H1 (cell line): Measurements from ENCODE around the gene GBE1. TPM values are rescaled to one million over a fixed set of nuclear protein-coding genes. Genes with fewer than 3 reads are reported as not detected.

ENCODE experiments used
- CTCF ChIA-PET: fragments of 300-600 bp; sonication (Branson Sonifier 250); formaldehyde crosslinking; loops from one replicate; lab custom pipeline; 2021; ENCODE audit not compliant: partially characterized antibody; lab: Charles Lee
- POLR2A ChIA-PET: fragments of 300-600 bp; sonication (Branson Sonifier 250); formaldehyde crosslinking; loops from one replicate; lab custom pipeline; 2021; ENCODE audit warnings: inconsistent platforms; ENCODE audit not compliant: partially characterized antibody; lab: Charles Lee
- DNase-seq, 2 experiments: peaks; one replicate each; pipeline versions ENCODE4 v3.0.0 to v3.0.0-alpha.2; 2010 to 2022; ENCODE audit warnings: low spot score in 2 of 2, low read depth in 1 of 2, mixed read lengths in 1 of 2
- FAIRE-seq: peaks from 2 replicates; lab custom pipeline; 2011; peaks lifted over from hg19 to GRCh38; lab: Jason Lieb, UNC
- H2AFZ ChIP-seq: 2 replicates; pipeline ENCODE4 v1.8.1; 2012; ENCODE audit warnings: low read length, inconsistent platforms
- H2AK5ac ChIP-seq: 2 replicates; pipeline ENCODE4 v1.6.1; 2013; ENCODE audit warnings: low read depth, low read length
- H2BK120ac ChIP-seq: replicated peaks from 2 replicates; pipeline ENCODE3; 2013; ENCODE audit warnings: low read depth, low read length, inconsistent platforms
- H2BK12ac ChIP-seq: 2 replicates; pipeline ENCODE4 v1.6.1; 2013; ENCODE audit warnings: low read depth, low read length
- H2BK15ac ChIP-seq: 2 replicates; pipeline ENCODE4 v1.6.1; 2013; ENCODE audit warnings: low read length
- H2BK20ac ChIP-seq: 2 replicates; pipeline ENCODE4 v1.6.1; 2013; ENCODE audit warnings: low read length
- H2BK5ac ChIP-seq: 2 replicates; pipeline ENCODE4 v1.6.1; 2013; ENCODE audit warnings: low read depth, low read length
- H3K14ac ChIP-seq: 2 replicates; pipeline ENCODE4 v1.6.1; 2013; ENCODE audit warnings: inconsistent platforms; ENCODE audit not compliant: insufficient read length
- H3K18ac ChIP-seq: 2 replicates; pipeline ENCODE4 v1.6.1; 2013; ENCODE audit warnings: low read length; ENCODE audit errors: extremely low read depth
- H3K23ac ChIP-seq: 2 replicates; pipeline ENCODE4 v1.6.1; 2013; ENCODE audit warnings: inconsistent platforms; ENCODE audit not compliant: insufficient read length
- H3K23me2 ChIP-seq: 2 replicates; pipeline ENCODE4 v1.6.1; 2013; ENCODE audit warnings: low read depth, low read length
- H3K27ac ChIP-seq: 2 replicates; pipeline ENCODE4 v1.6.1; 2011; ENCODE audit warnings: low read depth, low read length, inconsistent platforms
- H3K27me3 ChIP-seq, 4 experiments: replicated peaks in 1 of 4; 1 replicate in 1 of 4; 2 replicates in 3 of 4; pipeline versions ENCODE4 v1.6.1 to v1.8.1; 2011 to 2013; ENCODE audit warnings: low read length in 3 of 4, mild to moderate bottlenecking in 3 of 4, inconsistent platforms in 2 of 4, mixed read lengths in 2 of 4, moderate library complexity in 1 of 4; ENCODE audit not compliant: control insufficient read depth in 3 of 4, insufficient read depth in 3 of 4; ENCODE audit errors: extremely low read depth in 1 of 4
- H3K36me3 ChIP-seq, 4 experiments: 2 replicates each; pipeline versions ENCODE4 v1.6.1 to v1.8.1; 2011 to 2013; ENCODE audit warnings: mild to moderate bottlenecking in 4 of 4, low read length in 3 of 4, moderate library complexity in 2 of 4, control low read depth in 1 of 4, inconsistent platforms in 1 of 4; ENCODE audit not compliant: insufficient read depth in 4 of 4, control insufficient read depth in 2 of 4
- H3K4ac ChIP-seq: replicated peaks from 2 replicates; pipeline ENCODE3; 2013; ENCODE audit warnings: low read length, low read depth, mixed read lengths, inconsistent platforms; ENCODE audit not compliant: insufficient read length
- H3K4me1 ChIP-seq, 4 experiments: replicated peaks in 1 of 4; 1 replicate in 1 of 4; 2 replicates in 3 of 4; pipeline versions ENCODE4 v1.6.1 to v1.8.1; 2011 to 2013; ENCODE audit warnings: low read length in 3 of 4, inconsistent platforms in 2 of 4, mixed read lengths in 1 of 4; ENCODE audit not compliant: insufficient read depth in 4 of 4, control insufficient read depth in 3 of 4
- H3K4me2 ChIP-seq, 2 experiments: 2 replicates each; pipeline versions ENCODE4 v1.6.1 to v1.8.1; 2011 to 2013; ENCODE audit warnings: low read depth in 2 of 2, low read length in 2 of 2, control low read depth in 1 of 2, inconsistent platforms in 1 of 2, mild to moderate bottlenecking in 1 of 2; ENCODE audit not compliant: insufficient read depth in 1 of 2
- H3K4me3 ChIP-seq, 4 experiments: fragments of 200-600, 300-600 bp in 1 of 4; sonication (generic), shearing (Covaris generic), sonication (Bioruptor Twin) in 1 of 4; 2 replicates each; pipeline versions ENCODE4 v1.5.1 to v1.8.1; 2011 to 2016; ENCODE audit warnings: low read length in 4 of 4, low read depth in 3 of 4, control low read depth in 2 of 4, inconsistent platforms in 2 of 4, mild to moderate bottlenecking in 2 of 4, mixed read lengths in 1 of 4, moderate library complexity in 1 of 4; ENCODE audit not compliant: insufficient read depth in 2 of 4; ENCODE audit errors: extremely low read depth in 1 of 4
- H3K56ac ChIP-seq: replicated peaks from 2 replicates; pipeline ENCODE3; 2013; ENCODE audit warnings: low read depth, mild to moderate bottlenecking, mixed read lengths, low read length, inconsistent platforms; ENCODE audit not compliant: insufficient read length
- H3K79me1 ChIP-seq: 2 replicates; pipeline ENCODE4 v1.6.1; 2013; ENCODE audit warnings: low read depth, low read length, control low read depth
- H3K79me2 ChIP-seq, 2 experiments: 2 replicates each; pipeline versions ENCODE4 v1.6.1 to v1.8.1; 2012 to 2013; ENCODE audit warnings: low read length in 2 of 2, mild to moderate bottlenecking in 2 of 2, inconsistent platforms in 1 of 2; ENCODE audit not compliant: insufficient read depth in 2 of 2, control insufficient read depth in 1 of 2
- H3K9ac ChIP-seq, 4 experiments: replicated peaks in 1 of 4; 1 replicate in 1 of 4; 2 replicates in 3 of 4; pipeline versions ENCODE4 v1.6.1 to v1.8.1; 2011 to 2013; ENCODE audit warnings: low read depth in 3 of 4, low read length in 3 of 4, control low read depth in 2 of 4, mild to moderate bottlenecking in 2 of 4, moderate library complexity in 2 of 4, inconsistent platforms in 1 of 4; ENCODE audit errors: extremely low read depth in 1 of 4
- H3K9me3 ChIP-seq, 2 experiments: 2 replicates each; pipeline versions ENCODE4 v1.6.1 to v1.8.1; 2012 to 2013; ENCODE audit warnings: mild to moderate bottlenecking in 2 of 2, moderate library complexity in 2 of 2, control low read depth in 1 of 2, inconsistent platforms in 1 of 2, low read depth in 1 of 2, low read length in 1 of 2, mixed read lengths in 1 of 2; ENCODE audit not compliant: insufficient read depth in 2 of 2
- H4K20me1 ChIP-seq, 2 experiments: replicated peaks in 1 of 2; 2 replicates each; pipeline versions ENCODE3 to v1.8.1; 2011 to 2013; ENCODE audit warnings: inconsistent platforms in 2 of 2, low read length in 2 of 2, mild to moderate bottlenecking in 1 of 2; ENCODE audit not compliant: insufficient read depth in 2 of 2, control insufficient read depth in 1 of 2
- H4K5ac ChIP-seq: 2 replicates; pipeline ENCODE4 v1.6.1; 2013; ENCODE audit warnings: low read length, low read depth, mixed read lengths, inconsistent platforms; ENCODE audit not compliant: insufficient read length
- H4K8ac ChIP-seq: 2 replicates; pipeline ENCODE4 v1.8.0; 2013; ENCODE audit warnings: mild to moderate bottlenecking, moderate library complexity, low read length, inconsistent platforms; ENCODE audit not compliant: insufficient read depth; ENCODE audit errors: extremely low read depth
- H4K91ac ChIP-seq: replicated peaks from 2 replicates; pipeline ENCODE3; 2013; ENCODE audit warnings: low read length, mixed read lengths, inconsistent platforms; ENCODE audit not compliant: insufficient read length
- JUND ChIP-seq: IDR thresholded peaks from 2 replicates; pipeline ENCODE4 v1.6.1; 2011; ENCODE audit warnings: mild to moderate bottlenecking, improper control_type of control experiment, low read length
- MAFK ChIP-seq: IDR thresholded peaks from 2 replicates; pipeline ENCODE4 v1.6.1; 2012; ENCODE audit warnings: low read depth, mild to moderate bottlenecking, improper control_type of control experiment, low read length
- NANOG ChIP-seq: IDR thresholded peaks from 2 replicates; pipeline ENCODE4 v1.6.1; 2011; ENCODE audit warnings: low read length, low read depth, mild to moderate bottlenecking, inconsistent platforms; ENCODE audit not compliant: insufficient read depth, poor library complexity, severe bottlenecking
- SRF ChIP-seq: IDR thresholded peaks from 2 replicates; pipeline ENCODE4 v1.6.1; 2011; ENCODE audit warnings: mild to moderate bottlenecking, low read depth, low read length, moderate library complexity
- WGBS, 2 experiments: shearing (Covaris generic) in 1 of 2; methylation state at CpG; one replicate each; pipeline versions ENCODE4 v1.1.6 to v1.1.7; 2013 to 2015; ENCODE audit warnings: low lambda C conversion rate in 2 of 2, mixed read lengths in 2 of 2, inconsistent platforms in 1 of 2, low coverage in 1 of 2, missing lambda C conversion rate in 1 of 2; ENCODE audit not compliant: insufficient replicate concordance in 2 of 2, insufficient coverage in 1 of 2, insufficient read length in 1 of 2; ENCODE audit errors: extremely low coverage in 1 of 2, missing lambda C conversion rate in 1 of 2; 5-methylcytosine and 5-hydroxymethylcytosine counted together
- polyA plus RNA-seq, 7 experiments: library from polyadenylated mRNA; depleted of rRNA in 3 of 7; stranded (reverse) in 5 of 7; unstranded in 2 of 7; fragments of >200 nt in 5 of 7; fragments of 200-250 nt in 2 of 7; gene quantifications; 1 replicate in 5 of 7; 2 replicates in 1 of 7; 4 replicates in 1 of 7; pipeline versions ENCODE4 v1.2.1 to v1.2.3, GENCODE V29; 2011 to 2013; ENCODE audit warnings: missing spikeins in 2 of 7, mixed read lengths in 2 of 7
- total RNA-seq: library from RNA; stranded (reverse); fragmentation: NEBNext Ultra II Directional; extraction: Animal tissue kit (Norgen Biotek cat#: 25700); gene quantifications from 2 replicates; pipeline ENCODE4 v1.2.1, GENCODE V29; 2021

GBE1 gene
- total and polyA plus RNA-seq, 2 of the 8 experiments (the other 6 are each of a cell fraction or from before 2014, with no cell fraction given), result 3.3 to 7.3 TPM

DNA sequence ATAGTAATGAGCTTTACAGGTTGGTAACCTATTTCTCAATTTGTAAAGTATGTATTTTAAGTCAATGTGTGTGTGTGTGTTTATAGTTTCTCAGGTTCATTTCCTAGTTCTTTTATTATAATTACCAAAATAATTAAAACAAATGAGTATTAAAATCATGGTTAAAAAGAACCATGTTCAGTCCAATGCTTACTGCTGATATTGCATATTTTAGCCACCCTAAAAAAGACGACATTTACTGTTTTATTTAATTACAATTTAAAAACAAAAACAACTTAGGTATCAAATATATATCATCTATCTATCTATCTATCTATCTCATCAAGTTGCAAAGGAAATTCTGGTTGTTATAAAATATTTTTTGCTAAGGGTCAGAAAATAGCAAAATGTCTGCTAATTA is 203.3 kb downstream of the GBE1 start:
- DNase-seq (no peak), FAIRE-seq (no peak)
- Histone ChIP-seq H3K56ac (no peak overlapping the region), H3K18ac (no peak overlapping the region), H2BK15ac (no peak overlapping the region), H3K27ac (no peak overlapping the region), H2AFZ (no peak overlapping the region), H2BK5ac (no peak overlapping the region), H2BK120ac (no peak overlapping the region), H3K79me1 (no peaks in the 10 kb centered on the region), H4K91ac (no peak overlapping the region), H3K36me3 (no peaks in the 10 kb centered on the region), H2BK20ac (no peak overlapping the region), H4K5ac (no peak overlapping the region), H3K9me3 (no peaks in the 10 kb centered on the region), H3K4me3 (no peak overlapping the region), H2BK12ac (no peak overlapping the region), H3K79me2 (no peaks in the 10 kb centered on the region), H3K4me1 (no peaks in the 10 kb centered on the region), H2AK5ac (no peak overlapping the region), H3K9ac (no peak overlapping the region), H4K8ac (no peak overlapping the region), H3K4ac (no peak overlapping the region), H3K23me2 (no peaks in the 10 kb centered on the region), H3K4me2 (no peak overlapping the region), H3K14ac (no peak overlapping the region), H3K27me3 (no peaks in the 10 kb centered on the region), H4K20me1 (no peaks in the 10 kb centered on the region), H3K23ac (no peak overlapping the region)
- TF ChIP-seq NANOG, result no peak
- no peak for TF ChIP-seq SRF
- TF ChIP-seq JUND, result no peak
- TF ChIP-seq MAFK, result peak; percentile 9; the same call in 1 of the 2 replicates
- 91% methylated on average over 1 of the region's 1 CpG; no CpG with 5 or more reads in 1 of the 2 experiments for WGBS, 2 experiments
- CTCF ChIA-PET, result interaction anchor here (3.4 kb wide), 1 partner anchor 24 kb away, joined by 18 read pairs; no protein-coding TSS in a partner anchor
- POLR2A ChIA-PET, result no interaction called here
